Measurements from ENCODE around the gene PTPRN2. TPM values are rescaled to one million over a fixed set of nuclear protein-coding genes. Genes with fewer than 3 reads are reported as not detected.
"Not testable (repeated sequence)": the region's sequence is repeated elsewhere in the genome, so short reads cannot be mapped to it uniquely, and the experiment has no call there.

The PTPRN2 gene
- total and polyA plus RNA-seq, 2 of the 13 experiments (the other 11 are each of a cell fraction or from before 2014, with no cell fraction given) = 2.5 to 24.2 TPM

DNA sequence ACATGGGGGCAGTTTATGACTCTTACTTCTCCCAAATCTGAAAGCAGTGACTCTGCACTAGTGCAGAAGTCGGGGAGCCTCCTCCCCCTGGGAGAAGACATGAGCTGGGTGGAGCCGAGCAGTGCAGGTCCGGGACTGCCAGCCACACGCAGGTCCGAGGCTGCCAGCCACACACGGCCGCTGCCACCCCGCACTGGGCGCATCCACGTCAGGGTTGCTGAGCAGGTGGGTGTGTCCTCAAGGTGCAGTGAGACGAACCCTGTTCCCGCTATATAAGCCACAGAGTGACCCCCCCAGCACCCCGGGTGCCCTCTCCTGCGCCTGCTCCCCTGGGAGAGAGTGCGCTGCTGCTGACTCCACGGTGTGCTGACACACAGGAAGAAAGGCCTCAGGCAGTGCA, 430.2 kb downstream of the PTPRN2 start:
- FAIRE-seq (no peak), ATAC-seq (no peak), DNase-seq (ENCODE audit: low spot score) (no peak)
- in situ Hi-C loops (cut with HindIII; ENCODE audit: extremely low pct_ligation_motif_present, low pct_unique_long_range_greater_than_20kb) = no loop called here
- no TSS peak for BruUV-seq (replicated peaks)
- Histone ChIP-seq H4K20me1 (ENCODE audit: insufficient read depth, low read length) (peaks cover 8% of the 10 kb centered on the region; the same call in 1 of the 2 replicates), H3K4me2 (ENCODE audit: low read depth, low read length) (no peak overlapping the region), H3K27me3 (ENCODE audit: control insufficient read depth in 1 of 2, insufficient read depth in 2 of 2, low read length in 2 of 2) (no peaks in the 10 kb centered on the region), H2AFZ (ENCODE audit: low read length) (no peak overlapping the region), H3K36me3 (replicated peaks in 1 of 2; ENCODE audit: control insufficient read depth in 1 of 2, insufficient read depth in 2 of 2, low read length in 2 of 2) (no peaks in the 10 kb centered on the region), H3K4me1 (ENCODE audit: insufficient read depth, low read length) (peaks cover 29% of the 10 kb centered on the region), H3K79me2 (ENCODE audit: insufficient read depth, low read length) (no peaks in the 10 kb centered on the region), H3K9ac (ENCODE audit: insufficient read depth, low read depth, low read length) (no peak overlapping the region), H3K9me3 (ENCODE audit: low read length) (no peaks in the 10 kb centered on the region), H3K27ac (ENCODE audit: extremely low read length, insufficient read depth, low read length) (no peak overlapping the region), H3K4me3 (replicated peaks in 1 of 3; ENCODE audit: insufficient read depth in 1 of 3, low read depth in 2 of 3, low read length in 3 of 3) (no peak overlapping the region)
- POLR2A ChIA-PET = no interaction called here
- CTCF ChIA-PET (ENCODE audit: low intra/inter-chr PET ratio, low total read pairs) = no interaction called here
- intact Hi-C loops (cut with micrococcal nuclease; ENCODE audit: unreplicated experiment) = no loop called here
- 83% methylated on average over 2 of the region's 16 CpGs for WGBS (ENCODE audit: low lambda C conversion rate)
- TF ChIP-seq ZNF83 (CRISPR knock-in tag; IDR thresholded peaks at IDR 0.05; ENCODE audit: borderline replicate concordance) = no peak
- no peak for TF ChIP-seq ONECUT2 (CRISPR knock-in tag; IDR thresholded peaks at IDR 0.05)

DNA sequence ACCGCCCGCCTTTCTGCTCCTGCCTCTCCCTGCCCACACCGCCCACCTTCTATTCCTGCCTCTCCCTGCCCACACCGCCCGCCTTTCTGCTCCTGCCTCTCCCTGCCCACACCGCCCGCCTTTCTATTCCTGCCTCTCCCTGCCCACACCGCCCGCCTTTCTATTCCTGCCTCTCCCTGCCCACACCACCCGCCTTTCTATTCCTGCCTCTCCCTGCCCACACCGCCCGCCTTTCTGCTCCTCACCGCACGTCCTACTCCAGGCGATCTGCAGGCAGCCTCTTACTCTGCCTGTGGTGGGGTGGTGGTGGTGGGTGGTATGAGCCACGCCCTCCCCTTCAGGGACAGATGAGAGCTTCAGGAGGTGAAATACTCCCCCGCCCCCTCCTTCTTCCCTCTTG, 436.4 kb downstream of the PTPRN2 start:
- WGBS (ENCODE audit: low lambda C conversion rate) = 46% methylated on average over 17 of the region's 17 CpGs
- Histone ChIP-seq H3K9me3 (ENCODE audit: low read length) (peaks cover 22% of the 10 kb centered on the region), H3K4me1 (ENCODE audit: insufficient read depth, low read length) (peaks cover 13% of the 10 kb centered on the region)
- H3K4me2 ChIP-seq (ENCODE audit: low read depth, low read length); DNase-seq (ENCODE audit: low spot score); H3K27ac ChIP-seq (ENCODE audit: extremely low read length, insufficient read depth, low read length); H3K36me3 ChIP-seq (replicated peaks in 1 of 2; ENCODE audit: control insufficient read depth in 1 of 2, insufficient read depth in 2 of 2, low read length in 2 of 2); H3K9ac ChIP-seq (ENCODE audit: insufficient read depth, low read depth, low read length); H3K4me3 ChIP-seq (replicated peaks in 1 of 3; ENCODE audit: insufficient read depth in 1 of 3, low read depth in 2 of 3, low read length in 3 of 3); CTCF ChIA-PET (ENCODE audit: low intra/inter-chr PET ratio, low total read pairs); POLR2A ChIA-PET; in situ Hi-C loops (cut with HindIII; ENCODE audit: extremely low pct_ligation_motif_present, low pct_unique_long_range_greater_than_20kb); H3K27me3 ChIP-seq (ENCODE audit: control insufficient read depth in 1 of 2, insufficient read depth in 2 of 2, low read length in 2 of 2); intact Hi-C loops (cut with micrococcal nuclease; ENCODE audit: unreplicated experiment); BruUV-seq (replicated peaks); H3K79me2 ChIP-seq (ENCODE audit: insufficient read depth, low read length); FAIRE-seq; H2AFZ ChIP-seq (ENCODE audit: low read length); H4K20me1 ChIP-seq (ENCODE audit: insufficient read depth, low read length): not testable (repeated sequence)
- ATAC-seq = peak; percentile 74
- TF ChIP-seq HNRNPL (IDR thresholded peaks at IDR 0.05; ENCODE audit: low read depth, low read length) = peak; percentile 82
- TF ChIP-seq EZH2 (conservative IDR thresholded peaks at IDR 0.05; ENCODE audit: low read depth, low read length) = peak; percentile 91; the same call in 1 of the 2 replicates
- TF ChIP-seq PCBP1 (IDR thresholded peaks at IDR 0.05; ENCODE audit: borderline replicate concordance, low read depth, low read length) = peak; percentile 72; the same call in 1 of the 2 replicates
- peak; percentile 14 for TF ChIP-seq HNRNPK (IDR thresholded peaks at IDR 0.05; ENCODE audit: low read depth, low read length, poor library complexity, severe bottlenecking)
